Measurements from ENCODE around the gene GPR89B.
"Not testable (repeated sequence)": the region's sequence is repeated elsewhere in the genome, so short reads cannot be mapped to it uniquely, and the experiment has no call there.

DNA sequence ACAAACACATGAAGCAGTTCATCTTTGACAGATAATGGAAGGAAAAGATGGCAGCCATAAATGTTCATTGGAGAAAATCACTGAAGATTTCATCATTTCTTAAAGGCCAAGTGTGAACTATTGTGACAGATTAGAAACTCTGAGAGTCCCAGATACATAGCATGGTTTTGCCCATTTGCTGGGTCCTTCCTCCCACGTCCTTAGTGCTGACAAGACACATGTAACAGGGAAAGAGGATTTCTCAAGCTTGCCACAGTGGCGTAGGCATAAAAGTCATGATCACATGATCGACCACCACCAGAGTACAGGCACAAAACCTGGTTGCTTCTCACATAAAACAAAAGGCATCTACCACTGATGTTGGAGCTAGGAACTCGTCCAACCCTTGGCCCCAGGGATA lies 98.8 kb downstream of the GPR89B start:
- TF ChIP-seq, protein P1, sequence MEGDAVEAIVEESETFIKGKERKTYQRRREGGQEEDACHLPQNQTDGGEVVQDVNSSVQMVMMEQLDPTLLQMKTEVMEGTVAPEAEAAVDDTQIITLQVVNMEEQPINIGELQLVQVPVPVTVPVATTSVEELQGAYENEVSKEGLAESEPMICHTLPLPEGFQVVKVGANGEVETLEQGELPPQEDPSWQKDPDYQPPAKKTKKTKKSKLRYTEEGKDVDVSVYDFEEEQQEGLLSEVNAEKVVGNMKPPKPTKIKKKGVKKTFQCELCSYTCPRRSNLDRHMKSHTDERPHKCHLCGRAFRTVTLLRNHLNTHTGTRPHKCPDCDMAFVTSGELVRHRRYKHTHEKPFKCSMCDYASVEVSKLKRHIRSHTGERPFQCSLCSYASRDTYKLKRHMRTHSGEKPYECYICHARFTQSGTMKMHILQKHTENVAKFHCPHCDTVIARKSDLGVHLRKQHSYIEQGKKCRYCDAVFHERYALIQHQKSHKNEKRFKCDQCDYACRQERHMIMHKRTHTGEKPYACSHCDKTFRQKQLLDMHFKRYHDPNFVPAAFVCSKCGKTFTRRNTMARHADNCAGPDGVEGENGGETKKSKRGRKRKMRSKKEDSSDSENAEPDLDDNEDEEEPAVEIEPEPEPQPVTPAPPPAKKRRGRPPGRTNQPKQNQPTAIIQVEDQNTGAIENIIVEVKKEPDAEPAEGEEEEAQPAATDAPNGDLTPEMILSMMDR (IDR thresholded peaks at IDR 0.05) = not testable (repeated sequence)
- TF ChIP-seq POLR2A (IDR thresholded peaks at IDR 0.05) = not testable (repeated sequence)

All from thyroid gland (tissue), 4 donors.